GM21786 (cell line): ENCODE measurements around the gene TOGARAM2.
"Not testable (repeated sequence)": the region's sequence is repeated elsewhere in the genome, so short reads cannot be mapped to it uniquely, and the experiment has no call there.

Source experiments
- ATAC-seq: cut with Tn5 transposase; IDR thresholded peaks from one replicate; pipeline ENCODE4 v1.9.1; 2021; ENCODE audit not compliant: unreplicated experiment

TOGARAM2 gene

DNA sequence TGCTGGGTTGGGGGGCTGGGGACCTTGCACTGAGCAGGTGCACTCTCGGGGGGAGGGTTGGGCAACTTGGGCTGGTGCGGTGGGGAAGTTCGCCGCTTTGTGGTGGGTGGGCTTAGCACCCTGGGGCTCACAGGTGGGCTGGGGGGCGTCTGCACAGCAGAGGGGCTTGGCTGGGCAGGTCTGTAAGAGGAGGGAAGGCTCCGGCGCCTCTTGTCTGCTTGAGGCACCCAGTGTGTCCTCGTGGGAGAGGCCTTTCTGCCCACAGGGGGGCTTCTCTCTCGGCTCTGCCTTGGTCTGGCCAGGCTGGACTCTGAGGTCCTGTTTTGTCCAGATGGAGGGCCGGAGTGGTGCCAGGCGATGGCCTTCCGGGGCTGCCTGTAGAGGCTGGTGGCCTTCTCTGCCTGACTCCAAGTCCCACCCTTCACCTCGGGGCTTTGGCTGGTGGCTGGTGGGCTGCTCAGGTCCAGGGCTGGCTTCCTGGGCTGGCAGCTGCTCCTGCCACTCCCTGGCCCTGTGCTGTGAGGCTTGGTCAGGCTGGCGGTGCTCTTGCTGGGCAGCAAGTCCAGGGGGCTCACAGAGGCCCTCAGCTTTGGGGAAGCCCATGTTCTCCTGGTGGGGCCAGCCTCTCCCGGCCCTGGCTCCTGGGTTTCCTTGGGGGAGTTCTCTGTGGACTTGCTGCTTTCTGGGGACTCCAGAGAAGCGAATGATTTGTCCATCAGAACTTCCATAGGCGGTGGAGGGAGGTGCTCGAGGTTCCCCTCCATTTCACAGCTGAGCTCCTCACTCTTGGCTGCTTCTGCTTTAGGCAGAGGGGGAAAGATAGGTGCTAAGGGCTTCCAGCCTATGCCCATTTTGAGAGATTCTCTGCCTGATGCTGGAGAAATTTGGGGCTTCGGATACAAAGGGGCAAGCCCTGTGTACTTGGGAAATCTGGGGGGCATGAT, 90.2 kb downstream of the TOGARAM2 start:
- no peak for ATAC-seq

GRCh38 chr2:29072251-29072650, 91.2 kb downstream of the TOGARAM2 start:
- ATAC-seq: no peak

DNA sequence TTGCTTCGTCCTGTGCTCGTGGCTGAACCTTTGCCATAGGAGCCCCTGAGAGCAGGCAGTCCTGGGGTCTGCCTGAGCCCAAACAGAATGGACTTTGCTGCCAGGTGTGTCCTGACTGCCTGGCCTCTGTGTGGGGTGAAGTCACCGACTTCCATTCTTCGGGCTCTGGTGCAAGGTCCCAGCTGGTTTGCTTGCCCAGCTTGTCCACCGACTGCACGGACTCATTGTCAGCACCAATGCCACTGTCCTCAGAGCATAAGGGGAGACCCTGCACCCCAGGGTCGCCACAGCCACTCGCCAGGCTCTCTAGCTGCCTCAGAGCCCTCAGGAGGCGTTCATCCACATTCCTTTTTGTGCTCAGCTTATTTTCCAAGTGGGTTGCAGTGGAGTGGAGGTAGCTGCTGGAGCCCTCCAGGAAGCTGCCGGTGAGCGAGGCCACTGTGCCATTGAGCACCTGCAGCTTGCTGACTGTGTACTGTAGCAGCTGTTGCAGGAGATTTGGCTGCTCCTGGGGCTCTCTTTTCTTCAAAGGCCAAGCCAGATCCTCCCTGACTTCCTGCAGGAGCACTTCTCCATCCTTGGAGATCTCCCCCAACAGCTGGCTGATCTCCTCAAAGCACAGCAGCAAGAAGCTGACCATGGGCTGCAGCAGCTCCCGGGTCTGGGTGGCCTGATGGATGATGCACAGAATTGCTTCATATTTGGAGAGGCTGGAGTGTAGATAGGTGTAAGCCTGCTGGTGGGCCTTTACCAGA, 92.0 kb downstream of the TOGARAM2 start:
- no peak for ATAC-seq

- no peak for ATAC-seq
These were observed 92.8 kb downstream of the TOGARAM2 start for GRCh38 chr2:29073933-29074332.

- ATAC-seq: no peak
These were observed 93.3 kb downstream of the TOGARAM2 start, which contains the start of gene PCARE for GRCh38 chr2:29074411-29074810. Gene PCARE (minus strand): TSS chr2:29074523. CDS start chr2:29074261, 262 bp downstream.

- ATAC-seq: no peak
These were observed 95.0 kb downstream of the TOGARAM2 start for GRCh38 chr2:29075894-29076705.

GRCh38 chr2:29079887-29080286, 98.8 kb downstream of the TOGARAM2 start:
- no peak for ATAC-seq

DNA sequence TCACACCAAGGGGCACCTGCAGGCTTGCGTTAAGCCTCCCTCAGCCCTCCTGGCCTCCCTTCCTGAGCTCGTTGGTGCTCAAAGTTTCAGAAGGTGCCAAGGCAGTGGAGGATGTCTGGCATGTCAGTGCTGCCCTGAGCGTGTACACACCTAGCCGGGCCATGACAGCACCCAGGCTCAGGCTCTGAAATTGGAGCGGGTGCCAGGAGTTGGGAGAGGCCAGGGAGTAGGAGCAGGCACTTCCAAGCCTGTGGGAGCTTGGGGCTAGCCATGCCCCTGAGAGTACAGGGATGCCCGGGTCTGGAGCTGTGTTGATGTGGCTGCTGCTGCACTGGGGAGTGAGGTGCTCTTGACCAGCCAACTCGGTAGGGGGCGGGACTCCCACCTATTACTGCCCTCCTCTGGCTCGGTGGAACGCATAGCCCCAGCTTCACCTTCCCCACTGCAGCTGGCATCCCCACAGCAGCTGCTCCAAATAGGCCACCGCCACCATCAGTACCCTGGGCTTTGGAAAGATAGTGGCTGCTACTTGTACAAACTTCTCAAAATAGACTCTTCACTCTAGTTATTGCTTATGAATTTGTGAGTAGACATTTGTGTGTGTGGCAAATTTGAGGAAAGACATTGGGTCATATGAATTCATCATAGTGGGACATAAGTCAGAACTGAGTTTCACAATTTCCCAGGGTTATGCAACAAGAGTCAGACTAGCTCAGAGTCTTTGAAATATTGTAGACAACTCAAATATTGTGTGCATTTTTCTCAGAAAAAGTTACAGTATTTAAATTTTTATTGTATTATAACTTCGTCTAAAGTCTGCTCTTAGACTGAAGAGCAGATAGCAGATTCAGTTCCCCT, 100.0 kb downstream of the TOGARAM2 start:
- ATAC-seq: no peak

DNA sequence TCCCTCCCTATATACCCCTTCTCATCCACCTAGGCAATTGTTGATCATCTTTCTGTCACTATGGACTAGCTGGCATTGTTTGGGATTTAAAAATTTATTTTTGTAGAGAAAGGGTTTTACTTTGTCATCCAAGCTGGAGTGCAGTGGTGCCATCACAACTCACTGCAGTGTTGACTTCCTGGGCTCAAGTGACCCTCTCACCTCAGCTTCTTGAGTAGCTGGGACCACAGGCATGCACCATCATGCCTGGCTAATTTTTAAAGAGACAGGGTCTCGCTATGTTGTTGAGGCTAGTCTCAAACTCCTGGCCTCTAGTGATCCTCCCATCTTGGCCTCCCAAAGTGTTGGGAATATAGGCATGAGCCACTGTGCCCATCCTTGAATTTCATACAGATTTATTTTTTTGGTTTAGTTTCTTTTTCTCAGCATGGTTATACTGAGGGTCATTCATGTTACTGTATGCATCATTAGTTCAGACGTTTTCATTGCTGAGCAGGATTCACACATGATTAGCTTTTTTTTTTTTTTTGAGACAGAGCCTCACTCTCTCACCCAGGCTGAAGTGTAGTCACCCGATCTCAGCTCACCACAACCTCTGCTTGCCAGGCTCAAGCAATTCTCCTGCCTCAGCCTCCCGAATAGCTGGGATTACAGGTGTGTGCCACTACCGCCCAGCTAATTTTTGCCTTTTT, 101.9 kb downstream of the TOGARAM2 start:
- ATAC-seq: peak; percentile 87

DNA sequence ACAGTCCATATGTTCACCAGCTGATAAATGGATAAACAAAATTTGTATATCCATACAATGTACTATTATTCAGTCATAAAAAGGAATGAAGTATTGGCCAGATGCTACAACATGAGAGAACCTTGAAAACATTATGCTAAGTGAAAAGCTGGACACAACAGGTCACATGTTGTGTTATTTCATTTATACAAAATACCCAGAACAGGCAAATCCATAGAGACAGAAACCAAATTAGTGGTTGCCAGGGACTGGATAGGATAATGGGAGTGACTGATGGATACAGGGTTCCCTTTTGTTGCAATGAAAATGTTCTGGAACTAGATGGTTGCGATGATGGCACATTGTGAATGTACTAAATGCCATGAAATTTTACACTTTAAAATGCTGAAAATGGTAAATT, 103.5 kb downstream of the TOGARAM2 start:
- no peak for ATAC-seq

DNA sequence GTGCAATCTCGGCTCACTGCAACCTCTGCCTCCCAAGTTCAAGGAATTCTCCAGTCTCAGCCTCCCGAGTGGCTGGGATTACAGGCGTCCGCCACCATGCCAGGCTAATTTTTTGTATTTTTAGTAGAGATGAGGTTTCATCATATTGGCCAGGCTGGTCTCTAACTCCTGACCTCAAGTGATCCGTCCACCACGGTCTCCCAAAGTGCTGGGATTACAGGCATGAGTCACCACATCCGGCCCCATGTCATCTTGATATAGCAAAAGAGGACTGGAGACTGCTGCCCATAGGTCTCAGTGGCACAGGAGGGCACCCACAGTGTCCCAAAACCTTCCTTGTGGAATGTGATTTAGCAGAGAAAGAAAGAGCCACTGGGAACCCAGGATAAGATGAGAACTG, 109.2 kb downstream of the TOGARAM2 start:
- ATAC-seq: not testable (repeated sequence)

GRCh38 chr2:29096969-29097368, 115.9 kb downstream of the TOGARAM2 start:
- ATAC-seq: no peak

DNA sequence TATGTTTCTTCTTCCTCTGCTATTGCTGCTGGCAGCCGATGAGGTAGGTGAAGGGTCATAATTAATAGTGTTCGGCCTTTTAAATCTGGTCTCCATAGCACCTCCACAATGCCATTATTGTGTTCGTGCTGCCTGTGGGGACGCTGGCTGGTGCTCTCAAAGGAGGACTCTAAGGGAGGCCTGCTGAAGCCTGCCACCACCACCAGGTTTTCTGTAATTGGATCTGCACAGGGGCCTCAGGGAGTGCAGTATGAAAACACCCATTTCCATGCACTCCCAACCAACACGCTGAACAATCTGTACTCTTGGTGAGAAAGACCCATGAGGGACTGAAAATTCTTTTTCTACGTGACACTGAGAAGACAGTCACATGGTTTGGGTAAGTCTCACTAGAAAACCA, 116.5 kb downstream of the TOGARAM2 start:
- ATAC-seq: no peak

- no peak for ATAC-seq
These were observed 119.5 kb downstream of the TOGARAM2 start for GRCh38 chr2:29100564-29100963.
